PC-9 (cell line): ENCODE measurements around the gene EPS15. TPM values are rescaled to one million over a fixed set of nuclear protein-coding genes. Genes with fewer than 3 reads are reported as not detected.
A peak's percentile ranks its signal among the peaks of the same experiment; 100 is the strongest.
"Not testable (repeated sequence)": the region's sequence is repeated elsewhere in the genome, so short reads cannot be mapped to it uniquely, and the experiment has no call there.

Source experiments
- BruUV-seq: library from RNA; stranded (reverse); fragments of 400-500 nt; replicated peaks from 2 replicates; lab custom pipeline; 2021; lab: Mats Ljungman, UMichigan
- CTCF ChIA-PET: fragments of 300-600 bp; sonication (Branson Sonifier 250); formaldehyde crosslinking; loops from one replicate; lab custom pipeline; 2022; ENCODE audit warnings: antibody characterized with exemption; lab: Charles Lee
- POLR2A ChIA-PET: fragments of 300-600 bp; sonication (Branson Sonifier 250); formaldehyde crosslinking; loops from one replicate; lab custom pipeline; 2022; ENCODE audit warnings: antibody characterized with exemption; ENCODE audit not compliant: unreplicated experiment; lab: Charles Lee
- DNase-seq, 2 experiments: peaks; one replicate each; pipeline versions ENCODE4 v3.0.0 to v3.0.0-alpha.2; 2015 to 2022; ENCODE audit warnings: mixed read lengths in 1 of 2
- H2AFZ ChIP-seq: fragments of 200-600 bp; sonication (generic); 2 replicates; pipeline ENCODE4 v1.8.1; 2017; ENCODE audit warnings: antibody characterized with exemption
- H3F3A ChIP-seq: fragments of 200-600 bp; sonication (generic); 2 replicates; pipeline ENCODE4 v1.8.1; 2017; ENCODE audit warnings: antibody characterized with exemption, mild to moderate bottlenecking, low read depth; ENCODE audit not compliant: insufficient read depth
- H3K27ac ChIP-seq: fragments of 200-600 bp; sonication (generic); 2 replicates; pipeline ENCODE4 v1.6.1; 2016; ENCODE audit warnings: mixed run types
- H3K27me3 ChIP-seq: fragments of 200-600 bp; sonication (generic); 2 replicates; pipeline ENCODE4 v1.6.1; 2016; ENCODE audit warnings: low read depth, mixed run types; ENCODE audit not compliant: insufficient read depth
- H3K36me3 ChIP-seq: fragments of 200-600 bp; sonication (generic); 2 replicates; pipeline ENCODE4 v1.6.1; 2016; ENCODE audit warnings: low read depth, mixed run types
- H3K4me1 ChIP-seq: fragments of 200-600 bp; sonication (generic); replicated peaks from 2 replicates; pipeline ENCODE4 v1.6.1; 2016; ENCODE audit warnings: mixed run types; ENCODE audit not compliant: insufficient read depth
- H3K4me2 ChIP-seq: fragments of 200-600 bp; sonication (generic); 2 replicates; pipeline ENCODE4 v1.6.1; 2017; ENCODE audit warnings: mixed run types
- H3K4me3 ChIP-seq: fragments of 200-600 bp; sonication (generic); 2 replicates; pipeline ENCODE4 v1.6.1; 2016; ENCODE audit warnings: mixed run types
- H3K79me2 ChIP-seq: fragments of 200-600 bp; sonication (generic); 2 replicates; pipeline ENCODE4 v1.6.1; 2017; ENCODE audit warnings: low read depth, mixed run types
- H3K9me2 ChIP-seq: fragments of 200-600 bp; sonication (generic); 2 replicates; pipeline ENCODE4 v1.8.1; 2017; ENCODE audit warnings: mild to moderate bottlenecking; ENCODE audit not compliant: insufficient read depth
- H3K9me3 ChIP-seq: fragments of 200-600 bp; sonication (generic); 2 replicates; pipeline ENCODE4 v1.8.1; 2016; ENCODE audit warnings: low read depth; ENCODE audit not compliant: insufficient read depth
- H4K20me1 ChIP-seq: fragments of 200-600 bp; sonication (generic); 2 replicates; pipeline ENCODE4 v1.8.1; 2017; ENCODE audit not compliant: insufficient read depth
- EZH2 ChIP-seq: fragments of 200-600 bp; sonication (generic); IDR thresholded peaks from 2 replicates; pipeline ENCODE4 v1.8.0; 2017; ENCODE audit warnings: antibody characterized with exemption, low read depth
- intact Hi-C: fragments of 100-400 bp; cut with micrococcal nuclease; formaldehyde crosslinking; loops from one replicate; pipeline ENCODE4 v1.10.0; 2022; ENCODE audit not compliant: unreplicated experiment
- total RNA-seq: library from RNA; stranded (reverse); gene quantifications from 2 replicates; pipeline ENCODE4 v1.2.3, GENCODE V29; 2021
- TF ChIP-seq, protein P1 (sequence below): fragments of 200-600 bp; sonication (generic); conservative IDR thresholded peaks from 2 replicates; pipeline ENCODE4 v1.6.1; 2017; ENCODE audit warnings: mixed run types, antibody characterized with exemption, mild to moderate bottlenecking, moderate library complexity

EPS15 gene
- total RNA-seq, 1 experiment from 2014 or later: 60.1 TPM

DNA sequence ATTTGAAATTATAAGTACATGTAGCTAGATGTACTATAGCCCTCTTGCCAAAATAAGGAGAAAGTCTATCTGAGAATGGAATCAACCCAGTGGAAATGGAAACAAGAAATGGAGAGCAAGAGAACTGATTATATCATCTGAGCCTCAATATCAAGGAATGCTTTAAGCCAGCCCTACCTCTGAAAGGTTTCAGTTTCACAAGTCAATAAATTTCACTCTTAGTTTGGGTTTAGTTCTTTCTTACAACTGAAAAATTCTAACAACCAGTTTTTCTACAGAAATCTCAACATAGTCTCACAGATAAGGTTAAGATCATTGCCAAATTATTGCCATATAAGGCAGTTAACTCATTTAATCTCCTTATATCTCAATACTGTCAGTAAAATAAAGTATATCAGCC lies 80.0 kb downstream of the EPS15 start:
- no peak overlapping the region for H2AFZ ChIP-seq
- no peaks in the 10 kb centered on the region for H3K27me3 ChIP-seq
- peaks cover 20% of the 10 kb centered on the region for H3K36me3 ChIP-seq
- no peak for DNase-seq
- ChIA-PET POLR2A (no interaction called here), CTCF (no interaction called here)
- no peak overlapping the region for H3K27ac ChIP-seq
- no peaks in the 10 kb centered on the region for H3K9me3 ChIP-seq
- peaks cover 3% of the 10 kb centered on the region for H4K20me1 ChIP-seq
- no TSS peak for BruUV-seq
- no peak overlapping the region for H3K4me3 ChIP-seq
- peaks cover 3% of the 10 kb centered on the region for H3K4me1 ChIP-seq
- H3K4me2 ChIP-seq: no peak overlapping the region
- intact Hi-C loops: no loop called here
- H3F3A ChIP-seq: peaks cover 14% of the 10 kb centered on the region; the same call in 1 of the 2 replicates
- TF ChIP-seq EZH2: no peak
- TF ChIP-seq, protein P1, sequence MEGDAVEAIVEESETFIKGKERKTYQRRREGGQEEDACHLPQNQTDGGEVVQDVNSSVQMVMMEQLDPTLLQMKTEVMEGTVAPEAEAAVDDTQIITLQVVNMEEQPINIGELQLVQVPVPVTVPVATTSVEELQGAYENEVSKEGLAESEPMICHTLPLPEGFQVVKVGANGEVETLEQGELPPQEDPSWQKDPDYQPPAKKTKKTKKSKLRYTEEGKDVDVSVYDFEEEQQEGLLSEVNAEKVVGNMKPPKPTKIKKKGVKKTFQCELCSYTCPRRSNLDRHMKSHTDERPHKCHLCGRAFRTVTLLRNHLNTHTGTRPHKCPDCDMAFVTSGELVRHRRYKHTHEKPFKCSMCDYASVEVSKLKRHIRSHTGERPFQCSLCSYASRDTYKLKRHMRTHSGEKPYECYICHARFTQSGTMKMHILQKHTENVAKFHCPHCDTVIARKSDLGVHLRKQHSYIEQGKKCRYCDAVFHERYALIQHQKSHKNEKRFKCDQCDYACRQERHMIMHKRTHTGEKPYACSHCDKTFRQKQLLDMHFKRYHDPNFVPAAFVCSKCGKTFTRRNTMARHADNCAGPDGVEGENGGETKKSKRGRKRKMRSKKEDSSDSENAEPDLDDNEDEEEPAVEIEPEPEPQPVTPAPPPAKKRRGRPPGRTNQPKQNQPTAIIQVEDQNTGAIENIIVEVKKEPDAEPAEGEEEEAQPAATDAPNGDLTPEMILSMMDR: no peak
- H3K9me2 ChIP-seq: no peaks in the 10 kb centered on the region
- H3K79me2 ChIP-seq: no peaks in the 10 kb centered on the region

- intact Hi-C loops, H4K20me1 ChIP-seq, CTCF ChIA-PET, H3K79me2 ChIP-seq, BruUV-seq, H3K9me3 ChIP-seq, H3K4me1 ChIP-seq, H3K9me2 ChIP-seq, POLR2A ChIA-PET, H3K27ac ChIP-seq, H3K27me3 ChIP-seq, H3K4me3 ChIP-seq, DNase-seq, H3K4me2 ChIP-seq, H2AFZ ChIP-seq: not testable (repeated sequence)
- Histone ChIP-seq H3F3A (peaks cover 14% of the 10 kb centered on the region; the same call in 1 of the 2 replicates), H3K36me3 (peaks cover 16% of the 10 kb centered on the region)
Observed at GRCh38 chr1:51437391-51437790, 81.7 kb downstream of the EPS15 start.

DNA sequence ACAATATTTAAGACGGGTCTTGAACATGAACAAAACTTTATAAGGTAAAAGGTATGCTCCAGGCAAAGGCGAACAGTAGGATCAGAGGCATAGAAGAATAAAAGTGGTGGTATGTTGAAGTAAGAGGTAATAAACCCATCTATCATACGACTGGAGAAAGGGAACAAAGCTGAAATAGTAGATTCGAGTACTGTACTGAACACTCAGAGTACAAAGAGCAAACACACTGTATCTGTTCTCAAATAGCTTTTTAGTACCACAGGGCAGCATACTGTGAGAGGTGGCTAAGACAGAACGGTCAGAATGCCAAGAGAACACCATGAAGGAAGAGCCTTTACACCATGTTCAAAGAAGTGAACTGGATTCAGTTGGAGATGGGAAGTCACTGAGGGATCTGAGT lies 83.2 kb downstream of the EPS15 start:
- no peaks in the 10 kb centered on the region for H3K27me3 ChIP-seq
- no peaks in the 10 kb centered on the region for H3K79me2 ChIP-seq
- no peaks in the 10 kb centered on the region for H3K9me3 ChIP-seq
- ChIA-PET CTCF (interaction anchor here (0.6 kb wide), 1 partner anchor 10 kb away, joined by 3 read pairs; no protein-coding TSS in a partner anchor), POLR2A (no interaction called here)
- H3K27ac ChIP-seq: no peak overlapping the region
- no peak for DNase-seq
- peaks cover 16% of the 10 kb centered on the region for H3K36me3 ChIP-seq
- no peaks in the 10 kb centered on the region for H3K9me2 ChIP-seq
- no peaks in the 10 kb centered on the region for H4K20me1 ChIP-seq
- TF ChIP-seq EZH2: no peak
- TF ChIP-seq, protein P1: no peak
- H3K4me3 ChIP-seq: no peak overlapping the region
- 0 out of 2 replicates have a peak, but pooled peaks cover 5% of the 10 kb centered on the region for H3F3A ChIP-seq
- no peak overlapping the region for H3K4me2 ChIP-seq
- BruUV-seq: no TSS peak
- H3K4me1 ChIP-seq: peaks cover 9% of the 10 kb centered on the region
- H2AFZ ChIP-seq: no peak overlapping the region
- intact Hi-C loops: no loop called here

- no peaks in the 10 kb centered on the region for H3K9me2 ChIP-seq
- no peak overlapping the region for H2AFZ ChIP-seq
- peaks cover 5% of the 10 kb centered on the region; the same call in 1 of the 2 replicates for H3F3A ChIP-seq
- no TSS peak for BruUV-seq
- H3K27me3 ChIP-seq: no peaks in the 10 kb centered on the region
- TF ChIP-seq, protein P1: no peak
- no peak for TF ChIP-seq EZH2
- no peak for DNase-seq
- H3K4me3 ChIP-seq: no peak overlapping the region
- intact Hi-C loops: no loop called here
- no peaks in the 10 kb centered on the region for H4K20me1 ChIP-seq
- no peaks in the 10 kb centered on the region for H3K9me3 ChIP-seq
- H3K36me3 ChIP-seq: peaks cover 6% of the 10 kb centered on the region
- H3K4me2 ChIP-seq: no peak overlapping the region
- peaks cover 9% of the 10 kb centered on the region for H3K4me1 ChIP-seq
- ChIA-PET POLR2A (no interaction called here), CTCF (interaction anchor here (0.6 kb wide), 1 partner anchor 15 kb away, joined by 4 read pairs; no protein-coding TSS in a partner anchor)
- H3K79me2 ChIP-seq: no peaks in the 10 kb centered on the region
- H3K27ac ChIP-seq: peak overlapping the region; percentile 14; the same call in 1 of the 2 replicates
Observed at GRCh38 chr1:51433972-51434510, 85.0 kb downstream of the EPS15 start.
